ENCODE results near the gene DLGAP4.

The DLGAP4 gene

DNA sequence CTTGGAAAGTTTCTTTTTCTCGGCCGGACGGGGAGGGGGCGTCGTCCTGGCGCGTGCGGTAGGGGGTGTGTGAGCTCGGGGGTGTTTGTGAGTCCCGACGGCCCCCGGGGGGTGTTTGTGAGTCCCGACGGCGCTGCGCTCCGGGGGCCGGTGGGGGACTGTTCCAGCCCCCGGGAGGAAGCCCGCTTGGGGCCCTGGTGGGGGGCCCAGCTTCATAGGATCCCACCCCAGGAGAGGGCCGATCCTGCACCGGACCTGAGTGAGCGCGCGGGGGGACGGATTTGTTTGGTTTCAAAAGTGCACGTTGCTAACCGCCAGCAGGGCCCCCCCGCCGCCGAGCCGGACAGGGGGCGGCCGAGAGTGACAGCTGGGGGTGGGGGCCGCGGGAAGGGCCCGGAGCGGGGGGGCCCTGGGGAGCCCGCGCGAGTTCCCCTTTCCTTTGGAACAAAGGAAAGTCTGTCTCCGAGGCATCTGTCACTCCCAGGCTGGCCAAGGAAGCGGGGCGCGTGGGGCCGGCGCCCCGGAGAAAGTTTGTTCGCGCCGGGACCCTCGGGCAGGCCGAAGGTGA, 267.7 kb downstream of the DLGAP4 start:
- DNase-seq (ENCODE audit: low read depth, low spot score) = no peak
- ChIA-PET POLR2A (interaction anchor here (0.5 to 1.0 kb wide), 3 partner anchors 14 to 313 kb away, joined by 3 to 4 read pairs (median 3); no protein-coding TSS in a partner anchor), CTCF (interaction anchor here (1.1 to 7.8 kb wide), 2 partner anchors 21 to 31 kb away, joined by 3 to 48 read pairs; partner anchors contain the start of gene RAB5IF)
- peak overlapping the region; percentile 70 for H3K4me3 ChIP-seq (ENCODE audit: low read depth, low read length)
- TF ChIP-seq, protein P1, sequence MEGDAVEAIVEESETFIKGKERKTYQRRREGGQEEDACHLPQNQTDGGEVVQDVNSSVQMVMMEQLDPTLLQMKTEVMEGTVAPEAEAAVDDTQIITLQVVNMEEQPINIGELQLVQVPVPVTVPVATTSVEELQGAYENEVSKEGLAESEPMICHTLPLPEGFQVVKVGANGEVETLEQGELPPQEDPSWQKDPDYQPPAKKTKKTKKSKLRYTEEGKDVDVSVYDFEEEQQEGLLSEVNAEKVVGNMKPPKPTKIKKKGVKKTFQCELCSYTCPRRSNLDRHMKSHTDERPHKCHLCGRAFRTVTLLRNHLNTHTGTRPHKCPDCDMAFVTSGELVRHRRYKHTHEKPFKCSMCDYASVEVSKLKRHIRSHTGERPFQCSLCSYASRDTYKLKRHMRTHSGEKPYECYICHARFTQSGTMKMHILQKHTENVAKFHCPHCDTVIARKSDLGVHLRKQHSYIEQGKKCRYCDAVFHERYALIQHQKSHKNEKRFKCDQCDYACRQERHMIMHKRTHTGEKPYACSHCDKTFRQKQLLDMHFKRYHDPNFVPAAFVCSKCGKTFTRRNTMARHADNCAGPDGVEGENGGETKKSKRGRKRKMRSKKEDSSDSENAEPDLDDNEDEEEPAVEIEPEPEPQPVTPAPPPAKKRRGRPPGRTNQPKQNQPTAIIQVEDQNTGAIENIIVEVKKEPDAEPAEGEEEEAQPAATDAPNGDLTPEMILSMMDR (IDR thresholded peaks at IDR 0.05; ENCODE audit: insufficient read depth, low read length, missing control alignments) = no peak

DNA sequence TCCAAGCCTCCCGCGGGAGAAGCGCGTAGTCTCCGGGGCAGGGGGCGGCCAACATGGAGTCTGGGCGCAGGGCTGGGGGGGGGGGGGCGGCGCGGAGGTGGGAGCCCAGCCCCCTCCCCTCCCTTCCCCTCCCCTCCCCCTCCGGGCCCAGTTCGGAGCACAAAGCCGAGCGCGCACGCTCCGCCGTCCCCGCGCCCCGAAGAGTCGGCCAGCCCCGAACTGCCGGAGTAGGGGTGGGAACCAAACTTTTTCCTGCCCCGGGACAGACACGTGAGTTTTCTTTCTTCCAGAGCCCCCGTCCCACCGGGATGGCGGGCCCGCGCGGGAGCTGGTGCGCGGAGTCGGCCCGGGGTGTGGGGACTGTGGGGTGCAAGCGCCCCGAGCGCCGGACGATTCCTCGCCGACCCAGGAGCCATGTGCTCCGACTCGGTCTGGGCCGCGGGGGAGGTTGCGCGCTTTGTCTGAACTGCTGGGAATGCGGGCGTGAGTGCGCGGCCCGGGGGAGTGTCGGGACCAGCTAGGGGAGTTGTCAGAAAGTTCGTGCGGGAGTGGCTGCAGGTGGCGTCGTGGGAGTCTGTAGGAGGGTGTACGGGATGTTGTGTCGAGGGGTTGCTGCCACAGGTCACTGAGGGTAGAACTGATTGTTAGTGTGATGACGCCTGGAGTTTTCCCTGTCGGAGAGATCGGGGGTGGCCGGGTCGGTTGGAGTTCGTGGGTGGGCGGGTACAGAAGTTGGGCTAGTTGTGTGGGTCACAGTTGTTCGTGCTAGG, 268.4 kb downstream of the DLGAP4 start:
- CTCF ChIA-PET = interaction anchor here (0.5 to 7.8 kb wide), 5 partner anchors 16 to 30 kb away, joined by 3 to 48 read pairs (median 4); partner anchors contain the start of gene RAB5IF
- TF ChIP-seq, protein P1 (IDR thresholded peaks at IDR 0.05; ENCODE audit: insufficient read depth, low read length, missing control alignments) = no peak
- DNase-seq (ENCODE audit: low read depth, low spot score) = no peak
- H3K4me3 ChIP-seq (ENCODE audit: low read depth, low read length) = peak overlapping the region; percentile 70
- POLR2A ChIA-PET = interaction anchor here (0.6 to 0.8 kb wide), 2 partner anchors 13 to 17 kb away, joined by 4 read pairs; no protein-coding TSS in a partner anchor

DNA sequence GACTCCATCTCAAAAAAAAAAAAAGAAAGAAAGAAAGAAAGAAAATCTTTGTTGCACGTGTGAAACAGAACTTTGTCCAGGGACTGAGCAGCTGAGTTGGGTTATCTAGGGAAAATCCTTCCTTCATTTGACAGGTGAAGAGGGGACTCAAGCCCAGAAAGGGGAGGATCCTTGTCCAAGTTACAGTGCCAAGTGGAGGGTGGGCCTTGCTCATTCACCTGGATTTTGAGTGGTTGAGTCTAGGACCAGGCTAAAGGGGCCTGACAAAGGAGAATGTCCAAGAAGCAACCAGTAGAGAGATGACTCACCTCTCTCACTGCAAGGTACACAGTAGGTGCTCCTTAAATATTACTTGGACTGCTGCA, 269.9 kb downstream of the DLGAP4 start:
- TF ChIP-seq, protein P1 (IDR thresholded peaks at IDR 0.05; ENCODE audit: insufficient read depth, low read length, missing control alignments) = no peak
- CTCF ChIA-PET = interaction anchor here (0.8 to 1.7 kb wide), 5 partner anchors 14 to 29 kb away, joined by 3 to 5 read pairs (median 4); partner anchors contain the start of gene RAB5IF
- H3K4me3 ChIP-seq (ENCODE audit: low read depth, low read length) = no peak overlapping the region
- POLR2A ChIA-PET = no interaction called here
- DNase-seq (ENCODE audit: low read depth, low spot score) = no peak

Data from AG04449 (cell line).